ENCODE data around the gene ATXN7L3. TPM values are rescaled to one million over a fixed set of nuclear protein-coding genes. Genes with fewer than 3 reads are reported as not detected.

ATXN7L3 gene
- total and polyA plus RNA-seq, 9 of the 15 experiments (the other 6 are each of a cell fraction or from before 2014, with no cell fraction given), result 0.62 to 66.1 (median 33.2) TPM

DNA sequence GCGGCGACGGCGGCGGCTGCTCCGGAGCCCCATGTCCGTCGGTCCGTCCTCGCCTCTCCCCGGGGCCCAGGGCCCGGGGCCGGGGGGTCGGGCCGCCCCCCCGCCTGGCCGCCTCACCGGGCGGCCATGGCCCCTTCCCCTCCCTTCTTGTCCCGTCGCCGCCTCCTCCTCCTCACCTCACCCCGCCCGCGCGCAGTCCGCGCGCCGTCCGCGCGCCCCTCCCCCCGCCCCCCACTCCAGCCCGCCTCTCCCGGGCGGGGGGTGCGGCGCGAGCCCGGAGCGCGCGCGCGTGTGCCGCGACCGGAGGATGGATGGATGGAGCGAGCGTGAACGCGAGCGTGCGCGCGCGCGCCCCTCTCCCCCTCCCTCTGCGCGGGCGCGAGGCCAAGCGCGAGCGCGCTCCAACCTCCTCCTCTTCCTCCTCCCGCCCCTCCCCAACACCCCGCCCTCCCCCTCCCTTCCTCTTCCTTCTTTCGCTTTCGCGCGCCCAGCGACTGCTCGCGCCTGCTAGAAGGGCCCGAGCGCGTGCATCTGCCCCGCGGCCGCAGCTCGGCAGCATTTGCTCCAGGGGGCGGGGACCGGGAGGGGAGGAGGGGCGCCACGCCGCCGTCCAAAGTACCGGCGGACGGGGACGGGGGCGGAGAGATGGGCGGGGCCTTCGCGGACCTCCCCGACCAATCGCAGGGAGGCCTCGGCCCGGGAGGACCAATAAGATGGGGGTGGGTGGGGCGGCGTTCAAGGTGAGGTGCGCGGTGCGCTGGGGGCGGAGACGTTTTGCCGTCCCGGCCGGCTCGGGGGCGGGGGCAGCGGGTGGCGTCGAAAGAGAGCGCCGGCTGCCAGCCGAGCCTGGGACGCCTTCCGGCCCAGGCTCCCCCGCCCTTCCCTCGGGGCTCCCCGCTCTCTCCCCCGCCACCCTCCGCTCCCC is at the start of gene ATXN7L3 (continued):
- no peak for TF ChIP-seq MYBL2 (IDR thresholded peaks at IDR 0.05; ENCODE audit: low read depth)
- no peak for TF ChIP-seq MYBL2 (CRISPR knock-in tag; IDR thresholded peaks at IDR 0.05; ENCODE audit: borderline replicate concordance)
- TF ChIP-seq, protein P1, sequence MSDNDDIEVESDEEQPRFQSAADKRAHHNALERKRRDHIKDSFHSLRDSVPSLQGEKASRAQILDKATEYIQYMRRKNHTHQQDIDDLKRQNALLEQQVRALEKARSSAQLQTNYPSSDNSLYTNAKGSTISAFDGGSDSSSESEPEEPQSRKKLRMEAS (CRISPR knock-in tag; IDR thresholded peaks at IDR 0.05), result peak; percentile 89
- no peak for TF ChIP-seq MEF2D (tag; conservative IDR thresholded peaks at IDR 0.05; ENCODE audit: low read depth)
- TF ChIP-seq RUNX1 (IDR thresholded peaks at IDR 0.05; ENCODE audit: low read depth), result no peak
- TF ChIP-seq, protein P2, sequence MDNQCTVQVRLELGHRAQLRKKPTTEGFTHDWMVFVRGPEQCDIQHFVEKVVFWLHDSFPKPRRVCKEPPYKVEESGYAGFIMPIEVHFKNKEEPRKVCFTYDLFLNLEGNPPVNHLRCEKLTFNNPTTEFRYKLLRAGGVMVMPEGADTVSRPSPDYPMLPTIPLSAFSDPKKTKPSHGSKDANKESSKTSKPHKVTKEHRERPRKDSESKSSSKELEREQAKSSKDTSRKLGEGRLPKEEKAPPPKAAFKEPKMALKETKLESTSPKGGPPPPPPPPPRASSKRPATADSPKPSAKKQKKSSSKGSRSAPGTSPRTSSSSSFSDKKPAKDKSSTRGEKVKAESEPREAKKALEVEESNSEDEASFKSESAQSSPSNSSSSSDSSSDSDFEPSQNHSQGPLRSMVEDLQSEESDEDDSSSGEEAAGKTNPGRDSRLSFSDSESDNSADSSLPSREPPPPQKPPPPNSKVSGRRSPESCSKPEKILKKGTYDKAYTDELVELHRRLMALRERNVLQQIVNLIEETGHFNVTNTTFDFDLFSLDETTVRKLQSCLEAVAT (IDR thresholded peaks at IDR 0.05), result no peak
- peak; percentile 7 for TF ChIP-seq TBP (optimal IDR thresholded peaks at IDR 0.05; ENCODE audit: low read depth, low read length)
- TF ChIP-seq ZFP1 (CRISPR knock-in tag; IDR thresholded peaks at IDR 0.05), result no peak
- no peak for TF ChIP-seq TRIM28 (IDR thresholded peaks at IDR 0.05)
- no peak for TF ChIP-seq SMARCA4 (IDR thresholded peaks at IDR 0.05)
- no peak for TF ChIP-seq MAFG (tag; conservative IDR thresholded peaks at IDR 0.05)
- TF ChIP-seq CCNT2 (IDR thresholded peaks at IDR 0.05; ENCODE audit: borderline replicate concordance, extremely low read depth, insufficient read length, low read depth, low read length), result peak; percentile 54
- no peak for TF ChIP-seq PML (IDR thresholded peaks at IDR 0.05; ENCODE audit: low read length)
- TF ChIP-seq, protein P3, sequence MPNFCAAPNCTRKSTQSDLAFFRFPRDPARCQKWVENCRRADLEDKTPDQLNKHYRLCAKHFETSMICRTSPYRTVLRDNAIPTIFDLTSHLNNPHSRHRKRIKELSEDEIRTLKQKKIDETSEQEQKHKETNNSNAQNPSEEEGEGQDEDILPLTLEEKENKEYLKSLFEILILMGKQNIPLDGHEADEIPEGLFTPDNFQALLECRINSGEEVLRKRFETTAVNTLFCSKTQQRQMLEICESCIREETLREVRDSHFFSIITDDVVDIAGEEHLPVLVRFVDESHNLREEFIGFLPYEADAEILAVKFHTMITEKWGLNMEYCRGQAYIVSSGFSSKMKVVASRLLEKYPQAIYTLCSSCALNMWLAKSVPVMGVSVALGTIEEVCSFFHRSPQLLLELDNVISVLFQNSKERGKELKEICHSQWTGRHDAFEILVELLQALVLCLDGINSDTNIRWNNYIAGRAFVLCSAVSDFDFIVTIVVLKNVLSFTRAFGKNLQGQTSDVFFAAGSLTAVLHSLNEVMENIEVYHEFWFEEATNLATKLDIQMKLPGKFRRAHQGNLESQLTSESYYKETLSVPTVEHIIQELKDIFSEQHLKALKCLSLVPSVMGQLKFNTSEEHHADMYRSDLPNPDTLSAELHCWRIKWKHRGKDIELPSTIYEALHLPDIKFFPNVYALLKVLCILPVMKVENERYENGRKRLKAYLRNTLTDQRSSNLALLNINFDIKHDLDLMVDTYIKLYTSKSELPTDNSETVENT (CRISPR knock-in tag; IDR thresholded peaks at IDR 0.05), result no peak
- TF ChIP-seq ELF2 (CRISPR knock-in tag; IDR thresholded peaks at IDR 0.05), result no peak
- peak; percentile 93 for TF ChIP-seq PCBP1 (IDR thresholded peaks at IDR 0.05; ENCODE audit: low read depth, low read length, poor library complexity, severe bottlenecking)
- no peak for TF ChIP-seq RBM34 (IDR thresholded peaks at IDR 0.05; ENCODE audit: borderline replicate concordance, insufficient read depth, low read length)
- no peak for TF ChIP-seq ZBED1 (IDR thresholded peaks at IDR 0.05)
- no peak for TF ChIP-seq ZNF24 (IDR thresholded peaks at IDR 0.05)
- TF ChIP-seq HDAC1 (IDR thresholded peaks at IDR 0.05), result 0 out of 4 replicates have a peak, but pooled peaks of 1 of the 2 experiments have one; percentile 7
- TF ChIP-seq NCOA4 (IDR thresholded peaks at IDR 0.05; ENCODE audit: partially characterized antibody), result no peak
- TF ChIP-seq, protein P4, sequence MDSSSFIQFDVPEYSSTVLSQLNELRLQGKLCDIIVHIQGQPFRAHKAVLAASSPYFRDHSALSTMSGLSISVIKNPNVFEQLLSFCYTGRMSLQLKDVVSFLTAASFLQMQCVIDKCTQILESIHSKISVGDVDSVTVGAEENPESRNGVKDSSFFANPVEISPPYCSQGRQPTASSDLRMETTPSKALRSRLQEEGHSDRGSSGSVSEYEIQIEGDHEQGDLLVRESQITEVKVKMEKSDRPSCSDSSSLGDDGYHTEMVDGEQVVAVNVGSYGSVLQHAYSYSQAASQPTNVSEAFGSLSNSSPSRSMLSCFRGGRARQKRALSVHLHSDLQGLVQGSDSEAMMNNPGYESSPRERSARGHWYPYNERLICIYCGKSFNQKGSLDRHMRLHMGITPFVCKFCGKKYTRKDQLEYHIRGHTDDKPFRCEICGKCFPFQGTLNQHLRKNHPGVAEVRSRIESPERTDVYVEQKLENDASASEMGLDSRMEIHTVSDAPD (CRISPR knock-in tag; IDR thresholded peaks at IDR 0.05), result no peak
- TF ChIP-seq, protein P5, sequence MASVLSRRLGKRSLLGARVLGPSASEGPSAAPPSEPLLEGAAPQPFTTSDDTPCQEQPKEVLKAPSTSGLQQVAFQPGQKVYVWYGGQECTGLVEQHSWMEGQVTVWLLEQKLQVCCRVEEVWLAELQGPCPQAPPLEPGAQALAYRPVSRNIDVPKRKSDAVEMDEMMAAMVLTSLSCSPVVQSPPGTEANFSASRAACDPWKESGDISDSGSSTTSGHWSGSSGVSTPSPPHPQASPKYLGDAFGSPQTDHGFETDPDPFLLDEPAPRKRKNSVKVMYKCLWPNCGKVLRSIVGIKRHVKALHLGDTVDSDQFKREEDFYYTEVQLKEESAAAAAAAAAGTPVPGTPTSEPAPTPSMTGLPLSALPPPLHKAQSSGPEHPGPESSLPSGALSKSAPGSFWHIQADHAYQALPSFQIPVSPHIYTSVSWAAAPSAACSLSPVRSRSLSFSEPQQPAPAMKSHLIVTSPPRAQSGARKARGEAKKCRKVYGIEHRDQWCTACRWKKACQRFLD (CRISPR knock-in tag; IDR thresholded peaks at IDR 0.05), result peak; percentile 95

Data from K562 (cell line).